Neural crest cell (in vitro differentiated cells): ENCODE results near the gene SLC45A3. TPM values are rescaled to one million over a fixed set of nuclear protein-coding genes. Genes with fewer than 3 reads are reported as not detected.

Source experiments
- DNase-seq: peaks from one replicate; pipeline ENCODE4 v3.0.0; 2021; ENCODE audit warnings: low read depth, mixed read lengths, low spot score
- H3K27ac Mint-ChIP-seq: one replicate; pipeline ENCODE4 v1.8.0; 2021; ENCODE audit warnings: mild to moderate bottlenecking, mixed read lengths; ENCODE audit not compliant: unreplicated experiment
- H3K27me3 Mint-ChIP-seq: 2 replicates; pipeline ENCODE4 v1.8.0; 2021; ENCODE audit warnings: low read depth, mild to moderate bottlenecking, mixed read lengths
- H3K36me3 Mint-ChIP-seq: 2 replicates; pipeline ENCODE4 v1.8.0; 2021; ENCODE audit warnings: low read depth, mild to moderate bottlenecking, mixed read lengths
- H3K4me1 Mint-ChIP-seq: 2 replicates; pipeline ENCODE4 v1.8.0; 2021; ENCODE audit warnings: mixed read lengths
- H3K4me3 Mint-ChIP-seq: one replicate; pipeline ENCODE4 v1.8.0; 2021; ENCODE audit warnings: mild to moderate bottlenecking, mixed read lengths
- H3K9me3 Mint-ChIP-seq: 2 replicates; pipeline ENCODE4 v1.8.0; 2021; ENCODE audit warnings: mixed read lengths
- total RNA-seq: library from RNA; stranded (reverse); gene quantifications from 2 replicates; pipeline ENCODE4 v1.2.1, GENCODE V29; 2021
- TF ChIP-seq, protein P1 (sequence below): fragments of 200-600 bp; sonication (generic); conservative IDR thresholded peaks from 2 replicates; pipeline ENCODE4 v1.5.0; 2021; ENCODE audit warnings: antibody characterized with exemption, mild to moderate bottlenecking

Gene SLC45A3
- total RNA-seq, 1 donor from 2014 or later = 14.0 TPM

- no peak for DNase-seq
- H3K9me3 Mint-ChIP-seq = no peaks in the 10 kb centered on the region
- no peak overlapping the region for H3K4me3 Mint-ChIP-seq
- H3K27me3 Mint-ChIP-seq = no peaks in the 10 kb centered on the region
- no peak overlapping the region for H3K27ac Mint-ChIP-seq
- H3K36me3 Mint-ChIP-seq = peaks cover 7% of the 10 kb centered on the region
- H3K4me1 Mint-ChIP-seq = no peaks in the 10 kb centered on the region
- TF ChIP-seq, protein P1, sequence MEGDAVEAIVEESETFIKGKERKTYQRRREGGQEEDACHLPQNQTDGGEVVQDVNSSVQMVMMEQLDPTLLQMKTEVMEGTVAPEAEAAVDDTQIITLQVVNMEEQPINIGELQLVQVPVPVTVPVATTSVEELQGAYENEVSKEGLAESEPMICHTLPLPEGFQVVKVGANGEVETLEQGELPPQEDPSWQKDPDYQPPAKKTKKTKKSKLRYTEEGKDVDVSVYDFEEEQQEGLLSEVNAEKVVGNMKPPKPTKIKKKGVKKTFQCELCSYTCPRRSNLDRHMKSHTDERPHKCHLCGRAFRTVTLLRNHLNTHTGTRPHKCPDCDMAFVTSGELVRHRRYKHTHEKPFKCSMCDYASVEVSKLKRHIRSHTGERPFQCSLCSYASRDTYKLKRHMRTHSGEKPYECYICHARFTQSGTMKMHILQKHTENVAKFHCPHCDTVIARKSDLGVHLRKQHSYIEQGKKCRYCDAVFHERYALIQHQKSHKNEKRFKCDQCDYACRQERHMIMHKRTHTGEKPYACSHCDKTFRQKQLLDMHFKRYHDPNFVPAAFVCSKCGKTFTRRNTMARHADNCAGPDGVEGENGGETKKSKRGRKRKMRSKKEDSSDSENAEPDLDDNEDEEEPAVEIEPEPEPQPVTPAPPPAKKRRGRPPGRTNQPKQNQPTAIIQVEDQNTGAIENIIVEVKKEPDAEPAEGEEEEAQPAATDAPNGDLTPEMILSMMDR = no peak
Measured at GRCh38 chr1:205610901-205611466, 69.3 kb downstream of the SLC45A3 start.

- Mint-ChIP-seq H3K4me3 (no peak overlapping the region), H3K36me3 (peaks cover 4% of the 10 kb centered on the region), H3K27ac (peak overlapping the region; percentile 14), H3K9me3 (no peaks in the 10 kb centered on the region), H3K27me3 (no peaks in the 10 kb centered on the region), H3K4me1 (no peaks in the 10 kb centered on the region)
- TF ChIP-seq, protein P1 = no peak
- DNase-seq = no peak
Measured at GRCh38 chr1:205610036-205610435, 70.3 kb downstream of the SLC45A3 start.

Other genes starting within 250 kb of the SLC45A3 start
- gene BLACAT1, start 224.5 kb downstream of the SLC45A3 start, total RNA-seq = 3.8 and 3.9 TPM in 2 replicates
- gene CDK18, start 175.8 kb downstream of the SLC45A3 start, total RNA-seq = 26.4 and 30.8 TPM in 2 replicates
- gene ELK4, start 48.5 kb downstream of the SLC45A3 start, total RNA-seq = 30.1 and 33.1 TPM in 2 replicates
- 440 and 491 TPM in 2 replicates for gene NUCKS1, start 69.7 kb upstream of the SLC45A3 start, total RNA-seq
- gene RAB29, start 95.0 kb upstream of the SLC45A3 start, total RNA-seq = 8.8 and 9.0 TPM in 2 replicates
- 21.4 and 25.7 TPM in 2 replicates for gene SLC41A1, start 132.7 kb upstream of the SLC45A3 start, total RNA-seq
- gene PM20D1, start 169.6 kb upstream of the SLC45A3 start, total RNA-seq = not detected in 2 replicates